NCI-H2227 (cell line): ENCODE data around the gene PLCL1.
"Not testable (repeated sequence)": the region's sequence is repeated elsewhere in the genome, so short reads cannot be mapped to it uniquely, and the experiment has no call there.

Experiments
- DNase-seq: peaks from one replicate; lab custom pipeline; 2025; ENCODE audit not compliant: unreplicated experiment; lab: John Stamatoyannopoulos, UW

PLCL1 gene

DNA sequence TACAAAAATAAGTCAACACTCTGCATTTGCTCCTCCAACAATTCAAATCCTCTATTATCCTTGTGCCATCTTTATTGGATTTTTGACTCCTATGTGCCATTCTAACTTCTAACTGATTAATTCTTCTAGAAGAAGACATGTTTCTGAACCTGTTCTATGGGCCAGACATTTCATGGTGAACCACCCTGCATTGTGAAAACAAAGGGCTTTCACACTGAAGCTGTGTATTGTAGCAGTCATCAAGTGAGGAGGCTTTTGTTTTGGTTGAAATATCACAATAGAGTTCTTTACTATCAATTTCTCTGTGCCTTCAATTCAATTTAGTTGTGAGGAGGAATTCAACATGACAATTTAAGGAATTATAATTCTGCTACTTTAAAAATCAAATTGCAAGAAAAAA, 357.9 kb downstream of the PLCL1 start:
- DNase-seq, result no peak

DNA sequence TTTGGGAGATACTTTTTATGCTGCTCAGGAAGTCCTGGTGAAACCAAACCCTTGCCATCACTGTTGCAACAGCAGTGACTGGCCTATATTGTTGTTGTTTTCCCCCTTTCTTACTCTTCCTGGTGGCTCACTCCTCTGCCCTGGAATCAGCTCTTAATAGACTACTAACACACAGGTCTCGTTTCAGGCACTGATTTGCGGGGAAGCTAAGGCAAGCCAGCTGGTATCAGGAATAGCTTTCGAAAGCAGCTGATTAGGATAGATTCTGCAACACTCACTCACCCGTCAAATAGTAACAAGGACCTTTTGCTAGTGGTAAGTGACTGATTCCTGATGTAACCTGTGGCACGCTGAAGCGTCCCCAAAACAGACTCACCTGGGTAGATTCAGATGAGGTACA, 360.4 kb downstream of the PLCL1 start:
- no peak for DNase-seq

DNA sequence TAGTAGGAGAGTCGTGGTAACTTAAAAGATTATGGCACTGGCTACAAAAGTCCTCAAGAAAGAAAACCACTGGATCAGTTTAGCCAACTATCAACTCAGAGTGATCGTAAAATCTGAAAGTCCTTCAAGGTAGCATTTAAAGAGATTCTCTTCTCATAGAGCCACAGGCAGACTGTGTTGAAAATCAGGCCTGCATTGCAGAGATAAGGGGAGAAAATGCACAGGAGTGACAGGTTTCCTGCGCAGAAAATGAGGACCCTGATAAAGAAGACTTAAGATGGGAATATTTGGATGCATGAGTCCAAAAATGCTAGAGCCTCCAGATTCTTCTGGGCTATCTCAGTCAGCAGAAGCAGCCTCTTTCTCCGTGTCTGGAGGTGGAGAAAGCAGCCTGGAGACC, 360.9 kb downstream of the PLCL1 start:
- no peak for DNase-seq

DNA sequence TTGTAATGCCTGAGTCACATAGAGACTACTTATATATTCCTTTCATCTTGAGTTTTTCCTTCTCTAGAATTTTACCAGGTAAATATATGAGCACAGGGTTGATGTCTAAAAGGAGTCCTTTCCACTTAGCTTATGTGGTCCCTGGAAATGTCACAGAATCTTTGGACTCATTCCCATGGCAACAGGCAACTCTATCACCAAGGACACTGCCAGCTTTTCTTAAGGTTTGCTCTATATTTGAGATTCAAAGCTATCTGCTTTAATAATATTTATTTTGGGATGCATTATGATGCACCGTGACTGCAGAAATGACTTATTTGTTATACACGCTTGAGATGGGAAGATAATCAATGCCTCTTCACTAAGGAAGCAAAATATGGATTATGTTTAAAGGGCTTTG, 363.0 kb downstream of the PLCL1 start:
- no peak for DNase-seq

DNA sequence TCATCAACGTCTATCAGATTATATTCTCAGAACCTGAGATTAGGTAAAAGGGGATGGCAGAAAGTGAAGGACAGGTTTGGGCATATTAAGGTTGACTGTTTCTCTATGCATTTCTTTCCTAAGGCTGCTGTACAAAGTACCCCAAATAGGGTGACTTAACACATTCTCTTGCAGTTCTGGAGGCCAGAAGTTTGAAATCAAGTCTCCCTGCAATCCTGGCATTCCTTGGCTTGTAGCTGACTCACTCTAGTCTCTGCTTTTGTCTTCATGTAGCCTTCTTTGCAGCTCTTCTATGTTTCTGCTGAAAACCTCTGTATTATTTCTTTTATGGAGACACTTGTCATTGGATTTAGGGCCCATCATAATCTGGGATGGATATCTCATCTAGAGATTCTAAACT, 364.3 kb downstream of the PLCL1 start:
- DNase-seq, result no peak

DNA sequence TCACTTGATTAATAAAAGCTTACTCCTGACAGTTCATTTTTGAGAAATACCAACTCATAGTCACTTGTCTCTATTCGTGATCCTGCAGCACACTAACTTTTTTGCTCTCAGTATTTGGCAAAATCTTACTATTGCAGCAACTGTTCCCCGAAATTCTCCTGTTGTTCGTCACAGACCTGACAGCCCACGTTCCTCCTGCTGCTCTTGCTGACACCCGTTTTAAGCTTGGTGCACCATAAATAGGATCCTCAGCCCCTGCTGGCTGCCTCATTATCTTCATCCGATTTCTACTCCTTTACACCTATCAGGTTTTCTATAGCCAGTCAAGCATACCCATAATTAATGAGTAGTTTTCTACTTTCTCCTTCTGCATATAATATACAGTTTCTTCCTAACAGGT, 368.8 kb downstream of the PLCL1 start:
- DNase-seq, result no peak

DNA sequence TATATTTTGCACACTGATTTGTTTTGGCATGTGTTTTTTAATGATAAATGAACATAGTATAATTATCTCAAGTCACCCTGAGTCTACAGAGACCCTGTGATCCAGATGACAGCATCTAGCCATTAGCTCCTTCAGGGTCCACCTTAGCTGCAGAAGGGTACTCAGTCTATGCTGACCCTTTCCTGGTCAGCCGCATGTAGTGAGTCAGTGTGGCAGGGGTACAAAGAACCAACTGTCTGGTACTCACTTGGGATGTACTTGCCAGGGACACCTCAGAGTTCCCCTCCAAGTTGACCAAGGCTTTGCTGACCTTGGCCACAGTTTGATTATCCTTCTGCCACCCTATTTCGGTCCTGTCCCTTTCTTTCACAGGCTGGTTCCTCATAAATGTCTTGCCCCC, 369.5 kb downstream of the PLCL1 start:
- no peak for DNase-seq

DNA sequence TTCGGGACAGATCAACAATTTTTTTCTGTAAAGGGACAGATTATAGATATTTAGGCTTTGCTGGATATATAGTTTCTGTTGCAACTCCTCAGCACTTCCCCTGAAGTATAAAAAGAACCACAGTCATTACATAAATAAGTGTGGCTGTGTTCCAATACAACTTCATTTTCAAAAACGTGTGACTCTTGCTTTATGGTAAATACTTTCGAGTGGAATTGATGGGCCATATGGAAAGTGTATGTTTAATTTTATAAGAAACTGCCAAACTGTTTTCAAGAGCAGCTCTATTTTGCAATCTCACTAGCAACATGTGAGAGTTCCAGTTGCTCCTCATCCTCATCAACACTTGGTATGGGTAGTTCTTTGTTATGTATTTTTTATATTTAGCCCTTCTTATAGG, 370.9 kb downstream of the PLCL1 start:
- no peak for DNase-seq

DNA sequence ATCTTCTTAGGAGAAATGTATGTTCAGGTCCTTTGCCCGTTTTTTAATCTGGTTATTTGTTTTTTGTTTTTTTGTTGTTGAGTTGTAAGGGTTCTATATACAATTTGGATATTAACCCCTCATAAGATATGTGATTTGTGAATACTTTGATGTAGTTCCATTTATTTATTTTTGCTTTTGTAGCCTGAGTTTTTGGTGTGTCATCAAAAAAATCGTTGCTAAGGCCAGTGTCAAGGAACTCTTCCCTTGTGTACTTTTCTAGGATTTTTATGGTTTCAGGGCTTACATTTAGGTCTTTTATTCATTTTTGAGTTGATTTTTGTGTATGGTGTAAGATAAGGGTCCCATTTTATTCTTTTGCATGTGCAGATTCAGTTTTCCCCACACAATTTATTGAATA, 372.6 kb downstream of the PLCL1 start:
- no peak for DNase-seq

DNA sequence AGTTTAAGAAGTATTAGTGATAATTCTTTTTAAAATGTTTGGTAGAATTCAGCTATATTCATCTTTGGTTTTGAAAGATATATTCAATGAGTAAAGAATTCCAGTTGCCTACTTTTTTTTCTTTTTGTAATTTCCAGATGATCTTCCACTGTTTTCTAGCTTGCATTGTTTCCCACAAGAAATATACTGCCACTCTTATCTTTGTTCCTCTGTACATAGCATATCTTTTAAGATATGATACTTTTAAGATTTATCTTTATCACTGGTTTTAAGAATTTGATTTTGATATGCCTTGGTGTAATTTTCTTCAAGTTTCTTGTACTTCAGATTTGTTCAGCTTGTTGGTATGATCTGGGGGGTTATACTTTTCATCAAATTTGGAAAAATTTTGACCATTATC, 374.4 kb downstream of the PLCL1 start:
- DNase-seq, result no peak

DNA sequence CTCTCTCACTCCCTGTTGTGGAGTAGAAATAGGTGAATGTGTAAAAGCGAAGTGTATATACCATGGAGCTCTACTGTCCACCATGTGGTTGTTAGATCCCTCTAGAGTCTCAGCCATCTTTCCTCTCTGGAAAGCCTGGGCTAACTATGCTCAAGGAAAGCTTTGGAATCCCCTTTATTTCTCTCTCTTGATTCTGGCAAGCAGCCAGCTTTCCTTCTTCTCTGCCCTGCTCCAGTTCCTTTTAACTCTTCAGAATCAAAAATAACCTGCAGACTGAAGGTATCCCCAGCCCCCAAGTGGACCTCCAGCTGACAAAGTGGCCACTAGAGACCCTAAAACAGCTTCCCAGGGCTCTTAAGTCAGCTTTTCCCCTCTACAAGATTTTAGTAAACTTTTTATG, 381.9 kb downstream of the PLCL1 start:
- peak; percentile 17 for DNase-seq

DNA sequence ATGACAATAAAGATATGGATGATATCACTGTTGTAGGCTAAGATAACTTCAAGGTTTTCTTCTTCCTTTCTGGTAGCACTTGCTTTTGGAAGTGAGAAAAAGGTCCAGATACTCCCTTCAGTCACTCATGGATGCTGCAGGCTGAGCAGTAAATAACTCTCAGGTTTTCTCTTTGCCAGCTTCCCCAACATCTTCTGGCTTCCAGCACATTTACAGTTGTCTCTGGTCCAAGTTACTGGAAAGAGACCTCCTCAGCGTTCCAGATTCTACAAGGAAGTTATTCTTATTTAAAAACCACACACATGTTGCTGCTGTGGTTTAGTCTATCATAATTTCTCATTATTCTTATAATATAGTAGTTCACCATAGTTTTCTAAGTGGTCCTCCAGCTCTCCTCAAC, 383.4 kb downstream of the PLCL1 start:
- no peak for DNase-seq

DNA sequence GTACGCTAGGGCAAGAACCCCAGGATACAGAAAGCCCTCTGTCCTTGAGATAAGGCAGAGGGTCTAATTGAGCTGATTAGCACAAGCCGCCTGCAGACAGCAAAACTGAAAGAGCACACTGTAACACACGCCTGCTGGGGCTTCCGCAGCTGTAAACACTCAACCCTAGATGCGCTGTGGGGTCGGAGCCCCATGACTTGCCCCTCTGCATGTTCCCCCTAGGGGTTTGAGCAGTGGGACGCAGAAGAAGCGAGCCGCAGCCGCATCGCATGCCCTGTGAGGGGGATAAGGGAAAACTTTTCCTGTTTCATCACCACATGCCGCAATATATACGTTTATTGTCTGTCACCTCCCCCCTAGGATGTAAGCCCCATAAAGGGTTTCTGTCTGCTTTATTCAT, 384.6 kb downstream of the PLCL1 start:
- no peak for DNase-seq

DNA sequence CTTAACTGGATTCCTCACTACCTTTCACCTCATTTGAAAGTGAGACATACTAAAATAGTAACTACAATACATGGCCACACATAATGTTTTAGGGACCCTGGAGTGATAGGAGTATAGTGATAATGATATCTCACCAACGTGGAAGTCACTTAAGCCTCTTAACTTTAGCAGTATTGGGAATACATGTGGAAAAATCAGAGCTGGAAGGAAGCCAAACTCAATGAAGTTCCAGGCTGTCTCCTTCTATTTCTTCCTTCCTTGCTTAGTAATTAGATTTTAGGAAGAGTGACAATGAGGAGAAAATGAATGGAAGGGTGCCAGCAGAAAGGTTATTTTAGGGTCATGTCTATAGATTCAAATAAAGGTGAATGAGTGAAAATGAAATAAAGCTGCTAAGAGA, 387.3 kb downstream of the PLCL1 start:
- DNase-seq, result no peak

DNA sequence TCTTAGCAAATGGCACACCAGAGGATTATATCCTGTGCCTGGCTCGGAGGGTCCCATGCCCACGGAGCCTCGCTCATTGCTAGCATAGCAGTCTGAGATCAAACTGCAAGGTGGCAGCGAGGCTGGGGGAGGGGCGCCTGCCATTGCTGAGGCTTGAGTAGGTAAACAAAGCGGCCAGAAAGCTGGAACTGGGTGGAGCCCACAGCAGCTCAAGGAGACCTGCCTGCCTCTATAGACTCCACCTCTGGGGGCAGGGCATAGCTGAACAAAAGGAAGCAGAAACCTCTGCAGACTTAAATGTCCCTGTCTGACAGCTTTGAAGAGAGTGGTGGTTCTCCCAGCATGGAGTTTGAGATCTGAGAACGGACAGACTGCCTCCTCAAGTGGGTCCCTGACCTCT, 392.2 kb downstream of the PLCL1 start:
- DNase-seq, result not testable (repeated sequence)
